ENCODE results near the gene SCARF1.

SCARF1 gene

DNA sequence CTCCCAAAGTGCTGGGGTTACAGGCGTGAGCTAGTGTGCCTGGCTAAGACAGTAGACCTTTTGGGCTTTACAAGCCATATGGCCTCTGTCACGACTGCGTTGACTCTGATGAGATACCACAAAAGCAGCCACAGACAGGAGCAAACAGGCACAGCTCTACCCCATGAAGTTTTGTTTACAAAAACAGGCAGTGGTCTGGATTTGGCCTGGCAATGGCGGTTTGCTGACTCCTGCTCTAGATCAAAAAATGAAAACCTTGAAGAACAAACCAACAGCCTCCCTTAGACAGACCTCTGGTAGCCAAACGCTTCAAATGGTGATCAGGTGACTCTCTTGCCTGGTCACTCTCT, 37.6 kb downstream of the SCARF1 start:
- POLR2A ChIA-PET, result no interaction called here
- CTCF ChIA-PET, result interaction anchor here (0.8 kb wide), 1 partner anchor 22 kb away, joined by 3 read pairs; no protein-coding TSS in a partner anchor
- DNase-seq (ENCODE audit: extremely low spot score), result no peak
- TF ChIP-seq FOXM1 (IDR thresholded peaks at IDR 0.05; ENCODE audit: borderline replicate concordance), result no peak

DNA sequence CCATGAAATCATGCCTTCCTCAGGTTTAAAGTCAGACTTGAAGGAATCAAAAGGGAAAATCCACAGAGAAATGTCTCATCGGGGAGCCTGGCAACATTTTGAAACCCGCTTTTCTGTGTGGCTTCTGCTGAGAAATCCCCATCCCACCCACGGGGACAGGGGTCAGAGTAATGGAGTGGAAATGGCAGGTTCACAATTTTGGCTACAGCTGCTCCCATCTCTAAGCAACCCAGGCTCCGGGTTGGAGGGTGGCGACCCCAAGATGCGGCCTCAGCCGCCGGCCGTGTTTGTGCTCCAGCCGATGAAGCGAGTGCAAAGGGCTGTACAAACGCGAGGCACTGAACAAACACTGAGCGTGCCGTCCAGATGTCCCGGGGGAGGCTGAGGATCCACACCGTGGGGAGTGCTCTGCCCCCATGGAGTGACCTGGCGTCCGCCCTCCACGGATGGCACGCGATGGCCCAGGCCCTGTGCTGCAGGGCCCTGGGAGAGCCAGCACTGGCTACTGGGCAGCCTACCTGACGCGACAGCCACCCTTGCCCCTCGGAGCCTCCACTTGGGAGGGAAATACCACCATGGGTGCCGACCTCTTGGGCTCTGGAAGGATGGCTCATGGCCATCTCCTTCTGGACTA, 39.1 kb downstream of the SCARF1 start:
- TF ChIP-seq FOXK2 (IDR thresholded peaks at IDR 0.05) (no peak), BHLHE40 (IDR thresholded peaks at IDR 0.05; ENCODE audit: borderline replicate concordance) (no peak), CTBP1 (IDR thresholded peaks at IDR 0.05; ENCODE audit: borderline replicate concordance) (no peak), L3MBTL2 (conservative IDR thresholded peaks at IDR 0.05) (no peak), FOXA1 (IDR thresholded peaks at IDR 0.05) (no peak), SP1 (IDR thresholded peaks at IDR 0.05) (no peak), NFRKB (IDR thresholded peaks at IDR 0.05) (no peak), LEF1 (IDR thresholded peaks at IDR 0.05; ENCODE audit: borderline replicate concordance) (no peak), ZNF384 (IDR thresholded peaks at IDR 0.05) (no peak), SUZ12 (IDR thresholded peaks at IDR 0.05) (no peak), TARDBP (IDR thresholded peaks at IDR 0.05) (no peak), ARNT (IDR thresholded peaks at IDR 0.05) (no peak), FOXM1 (IDR thresholded peaks at IDR 0.05; ENCODE audit: borderline replicate concordance) (no peak), HDGF (IDR thresholded peaks at IDR 0.05; ENCODE audit: borderline replicate concordance) (no peak), ELF4 (IDR thresholded peaks at IDR 0.05) (no peak)
- TF ChIP-seq, protein P1, sequence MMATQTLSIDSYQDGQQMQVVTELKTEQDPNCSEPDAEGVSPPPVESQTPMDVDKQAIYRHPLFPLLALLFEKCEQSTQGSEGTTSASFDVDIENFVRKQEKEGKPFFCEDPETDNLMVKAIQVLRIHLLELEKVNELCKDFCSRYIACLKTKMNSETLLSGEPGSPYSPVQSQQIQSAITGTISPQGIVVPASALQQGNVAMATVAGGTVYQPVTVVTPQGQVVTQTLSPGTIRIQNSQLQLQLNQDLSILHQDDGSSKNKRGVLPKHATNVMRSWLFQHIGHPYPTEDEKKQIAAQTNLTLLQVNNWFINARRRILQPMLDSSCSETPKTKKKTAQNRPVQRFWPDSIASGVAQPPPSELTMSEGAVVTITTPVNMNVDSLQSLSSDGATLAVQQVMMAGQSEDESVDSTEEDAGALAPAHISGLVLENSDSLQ (IDR thresholded peaks at IDR 0.05), result no peak
- ChIA-PET POLR2A (no interaction called here), CTCF (no interaction called here)
- DNase-seq (ENCODE audit: extremely low spot score), result no peak

DNA sequence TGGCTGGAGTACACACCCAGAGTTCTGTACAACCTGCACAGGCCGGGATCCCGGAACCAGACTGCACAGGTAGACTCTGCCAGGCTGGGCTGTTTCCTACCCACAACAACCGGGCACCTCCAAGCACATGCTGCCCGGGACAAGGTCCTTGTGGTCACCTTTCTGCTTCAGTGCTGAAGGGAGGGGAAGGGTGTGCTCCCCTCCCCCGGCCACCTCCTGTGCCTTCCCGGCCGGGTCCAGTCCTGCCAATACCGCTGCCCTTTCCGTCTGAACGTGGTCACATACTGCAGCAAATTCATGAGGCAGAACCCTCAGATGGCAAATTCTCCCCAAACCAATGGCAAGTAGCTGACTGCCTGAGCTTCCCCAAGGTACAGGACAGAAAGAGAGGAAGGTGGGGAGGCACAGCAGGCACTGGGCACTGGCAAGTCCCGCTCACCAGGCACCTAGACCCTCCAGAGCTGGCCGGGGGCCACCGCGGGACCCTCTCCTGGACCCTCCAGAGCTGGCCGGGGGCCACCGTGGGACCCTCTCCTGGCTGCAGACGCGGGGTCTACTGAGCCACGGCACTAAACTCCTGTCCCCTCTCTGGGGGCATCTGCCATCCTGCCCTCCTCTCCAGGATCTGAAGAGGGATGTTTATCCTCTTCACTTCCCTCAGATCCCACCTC, 39.7 kb downstream of the SCARF1 start:
- DNase-seq (ENCODE audit: extremely low spot score), result no peak
- CTCF ChIA-PET, result no interaction called here
- TF ChIP-seq CTBP1 (IDR thresholded peaks at IDR 0.05; ENCODE audit: borderline replicate concordance), result no peak
- no peak for TF ChIP-seq FOXA1 (IDR thresholded peaks at IDR 0.05)
- no peak for TF ChIP-seq FOXM1 (IDR thresholded peaks at IDR 0.05; ENCODE audit: borderline replicate concordance)
- no peak for TF ChIP-seq LEF1 (IDR thresholded peaks at IDR 0.05; ENCODE audit: borderline replicate concordance)
- TF ChIP-seq TARDBP (IDR thresholded peaks at IDR 0.05), result no peak
- TF ChIP-seq ARNT (IDR thresholded peaks at IDR 0.05), result no peak
- TF ChIP-seq FOXK2 (IDR thresholded peaks at IDR 0.05), result no peak
- no peak for TF ChIP-seq BHLHE40 (IDR thresholded peaks at IDR 0.05; ENCODE audit: borderline replicate concordance)
- TF ChIP-seq HDGF (IDR thresholded peaks at IDR 0.05; ENCODE audit: borderline replicate concordance), result no peak
- TF ChIP-seq SUZ12 (IDR thresholded peaks at IDR 0.05), result no peak
- POLR2A ChIA-PET, result no interaction called here

DNA sequence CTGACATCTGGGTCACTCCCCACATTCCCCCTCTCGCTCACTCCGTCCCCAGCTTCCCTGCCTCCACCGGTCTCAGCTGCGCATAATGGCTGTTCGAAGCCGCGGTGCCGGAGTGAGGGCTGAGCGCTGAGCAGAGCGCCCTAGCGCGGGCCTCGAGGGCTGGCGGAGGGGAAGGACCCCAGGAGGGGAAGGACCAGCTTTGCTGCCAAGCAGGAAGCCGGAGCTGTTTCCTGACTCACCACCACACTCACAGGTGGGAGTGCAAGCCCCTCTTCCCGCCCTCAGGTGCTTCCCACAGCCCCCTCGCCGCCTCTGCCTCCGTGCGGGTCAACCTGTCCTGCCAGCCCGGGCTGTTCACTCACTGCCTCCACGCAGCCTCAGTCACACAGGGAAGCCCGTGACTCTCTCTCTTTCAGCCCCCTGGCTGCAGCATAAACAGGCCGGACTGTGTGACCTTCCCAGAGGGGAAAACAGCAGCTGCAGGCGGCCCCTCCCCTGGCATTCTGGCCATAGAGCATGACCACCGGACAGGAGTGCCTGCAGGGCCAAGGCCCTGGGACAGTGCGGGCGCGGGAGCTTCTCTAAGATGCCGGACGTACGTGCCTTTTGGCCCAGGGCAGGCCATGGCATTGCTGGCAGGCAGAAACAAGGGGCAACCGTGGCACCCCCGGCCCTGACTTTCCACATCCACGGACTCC, 40.6 kb downstream of the SCARF1 start:
- no peak for DNase-seq (ENCODE audit: extremely low spot score)
- POLR2A ChIA-PET, result no interaction called here
- no peak for TF ChIP-seq BHLHE40 (IDR thresholded peaks at IDR 0.05; ENCODE audit: borderline replicate concordance)
- no peak for TF ChIP-seq LEF1 (IDR thresholded peaks at IDR 0.05; ENCODE audit: borderline replicate concordance)
- TF ChIP-seq L3MBTL2 (conservative IDR thresholded peaks at IDR 0.05), result no peak
- TF ChIP-seq NFRKB (IDR thresholded peaks at IDR 0.05), result no peak
- no peak for TF ChIP-seq FOXM1 (IDR thresholded peaks at IDR 0.05; ENCODE audit: borderline replicate concordance)
- TF ChIP-seq CTBP1 (IDR thresholded peaks at IDR 0.05; ENCODE audit: borderline replicate concordance), result no peak
- no peak for TF ChIP-seq FOXK2 (IDR thresholded peaks at IDR 0.05)
- TF ChIP-seq FOXA1 (IDR thresholded peaks at IDR 0.05), result no peak
- TF ChIP-seq TARDBP (IDR thresholded peaks at IDR 0.05), result no peak
- TF ChIP-seq ELF4 (IDR thresholded peaks at IDR 0.05), result no peak
- TF ChIP-seq SP1 (IDR thresholded peaks at IDR 0.05), result no peak
- TF ChIP-seq, protein P1 (IDR thresholded peaks at IDR 0.05), result no peak
- TF ChIP-seq SUZ12 (IDR thresholded peaks at IDR 0.05), result no peak
- CTCF ChIA-PET, result no interaction called here

DNA sequence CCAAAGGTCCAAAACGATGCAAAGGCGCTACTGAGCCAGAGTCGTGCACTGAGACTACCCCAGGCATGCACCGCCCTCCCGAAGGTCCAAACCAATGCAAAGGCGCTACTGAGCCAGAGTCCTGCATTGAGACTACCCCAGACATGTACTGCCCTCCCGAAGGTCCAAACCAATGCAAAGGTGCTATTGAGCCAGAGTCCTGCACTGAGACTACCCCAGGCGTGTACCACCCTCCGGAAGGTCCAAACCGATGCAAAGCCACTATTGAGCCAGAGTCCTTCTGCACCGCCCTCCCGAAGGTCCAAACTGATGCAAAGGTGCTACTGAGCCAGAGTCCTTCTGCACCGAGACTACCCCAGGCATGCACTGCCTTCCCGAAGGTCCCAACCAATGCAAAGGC, 44.0 kb downstream of the SCARF1 start:
- CTCF ChIA-PET, result no interaction called here
- POLR2A ChIA-PET, result no interaction called here
- DNase-seq (ENCODE audit: extremely low spot score), result no peak
- TF ChIP-seq ZNF384 (IDR thresholded peaks at IDR 0.05), result no peak
- TF ChIP-seq, protein P1 (IDR thresholded peaks at IDR 0.05), result no peak
- no peak for TF ChIP-seq FOXA1 (IDR thresholded peaks at IDR 0.05)
- TF ChIP-seq FOXK2 (IDR thresholded peaks at IDR 0.05), result no peak
- TF ChIP-seq HDGF (IDR thresholded peaks at IDR 0.05; ENCODE audit: borderline replicate concordance), result no peak
- TF ChIP-seq BHLHE40 (IDR thresholded peaks at IDR 0.05; ENCODE audit: borderline replicate concordance), result no peak

DNA sequence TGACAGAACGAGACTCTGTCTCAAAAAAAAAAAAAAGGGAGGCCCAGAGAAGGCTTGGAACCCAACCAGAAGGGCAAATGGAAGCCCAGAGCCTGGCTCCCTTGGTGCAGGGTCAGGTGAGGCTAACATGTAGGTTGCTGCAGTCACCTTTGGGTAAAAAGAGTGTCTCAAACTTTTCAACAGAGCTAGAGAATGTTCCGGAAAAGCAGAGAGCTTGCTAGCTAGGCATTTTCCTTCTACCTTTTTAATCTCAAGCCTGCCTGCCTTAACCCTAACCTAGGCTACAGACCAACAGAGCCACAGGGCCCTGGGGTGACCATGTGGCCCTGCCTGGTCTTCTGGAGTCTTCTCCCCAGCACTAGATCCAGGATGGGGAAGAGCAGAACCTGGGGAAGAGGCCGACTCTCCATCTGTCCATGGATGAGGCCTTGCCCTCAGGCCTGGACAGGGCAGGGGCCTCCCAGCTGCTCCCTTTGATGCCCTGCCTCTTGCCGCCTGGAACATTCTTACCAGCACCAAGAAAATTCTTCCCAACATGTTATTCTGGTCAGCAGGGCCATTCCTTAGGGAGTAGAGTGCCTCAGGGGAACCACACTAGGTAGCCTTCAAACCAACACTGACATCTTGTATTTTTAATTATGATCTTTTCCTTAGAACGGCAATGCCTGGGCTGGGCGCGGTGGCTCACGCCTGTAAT, 47.0 kb downstream of the SCARF1 start:
- ChIA-PET POLR2A (no interaction called here), CTCF (no interaction called here)
- no peak for TF ChIP-seq TARDBP (IDR thresholded peaks at IDR 0.05)
- TF ChIP-seq ARNT (IDR thresholded peaks at IDR 0.05), result no peak
- no peak for TF ChIP-seq ELF4 (IDR thresholded peaks at IDR 0.05)
- TF ChIP-seq, protein P1 (IDR thresholded peaks at IDR 0.05), result no peak
- no peak for TF ChIP-seq BHLHE40 (IDR thresholded peaks at IDR 0.05; ENCODE audit: borderline replicate concordance)
- no peak for TF ChIP-seq FOXK2 (IDR thresholded peaks at IDR 0.05)
- TF ChIP-seq FOXA1 (IDR thresholded peaks at IDR 0.05), result no peak
- no peak for TF ChIP-seq NFRKB (IDR thresholded peaks at IDR 0.05)
- TF ChIP-seq HDGF (IDR thresholded peaks at IDR 0.05; ENCODE audit: borderline replicate concordance), result no peak
- no peak for TF ChIP-seq SP1 (IDR thresholded peaks at IDR 0.05)
- no peak for TF ChIP-seq FOXM1 (IDR thresholded peaks at IDR 0.05; ENCODE audit: borderline replicate concordance)
- TF ChIP-seq L3MBTL2 (conservative IDR thresholded peaks at IDR 0.05), result no peak
- TF ChIP-seq ZNF384 (IDR thresholded peaks at IDR 0.05), result no peak
- TF ChIP-seq CTBP1 (IDR thresholded peaks at IDR 0.05; ENCODE audit: borderline replicate concordance), result no peak
- TF ChIP-seq SUZ12 (IDR thresholded peaks at IDR 0.05), result no peak
- no peak for TF ChIP-seq LEF1 (IDR thresholded peaks at IDR 0.05; ENCODE audit: borderline replicate concordance)
- DNase-seq (ENCODE audit: extremely low spot score), result no peak

Data from HEK293T (cell line).